ENCODE results near the gene GRK7.

GRK7 gene

GRCh38 chr3:141808586-141808985 is 45.4 kb downstream of the GRK7 start:
- TF ChIP-seq CTCF (IDR thresholded peaks at IDR 0.05; ENCODE audit: borderline replicate concordance, insufficient read depth, low read depth, low read length): no peak
- no peak overlapping the region for H3K4me3 ChIP-seq (ENCODE audit: low read depth, low read length)

- no peak for TF ChIP-seq CTCF (IDR thresholded peaks at IDR 0.05; ENCODE audit: borderline replicate concordance, insufficient read depth, low read depth, low read length)
These were observed 47.0 kb downstream of the GRK7 start for GRCh38 chr3:141810161-141810560.

GRCh38 chr3:141811348-141811747 is 48.1 kb downstream of the GRK7 start:
- TF ChIP-seq CTCF (IDR thresholded peaks at IDR 0.05; ENCODE audit: borderline replicate concordance, insufficient read depth, low read depth, low read length): no peak
- H3K4me3 ChIP-seq (ENCODE audit: low read depth, low read length): no peak overlapping the region

More at GRCh38 chr3:141810161-141810560, 47.0 kb downstream of the GRK7 start:
- H3K4me3 ChIP-seq (ENCODE audit: low read depth, low read length): no peak overlapping the region

- no peak overlapping the region for H3K4me3 ChIP-seq (ENCODE audit: low read depth, low read length)
- no peak for TF ChIP-seq CTCF (IDR thresholded peaks at IDR 0.05; ENCODE audit: borderline replicate concordance, insufficient read depth, low read depth, low read length)
These were observed 48.9 kb downstream of the GRK7 start for GRCh38 chr3:141812084-141812483.

DNA sequence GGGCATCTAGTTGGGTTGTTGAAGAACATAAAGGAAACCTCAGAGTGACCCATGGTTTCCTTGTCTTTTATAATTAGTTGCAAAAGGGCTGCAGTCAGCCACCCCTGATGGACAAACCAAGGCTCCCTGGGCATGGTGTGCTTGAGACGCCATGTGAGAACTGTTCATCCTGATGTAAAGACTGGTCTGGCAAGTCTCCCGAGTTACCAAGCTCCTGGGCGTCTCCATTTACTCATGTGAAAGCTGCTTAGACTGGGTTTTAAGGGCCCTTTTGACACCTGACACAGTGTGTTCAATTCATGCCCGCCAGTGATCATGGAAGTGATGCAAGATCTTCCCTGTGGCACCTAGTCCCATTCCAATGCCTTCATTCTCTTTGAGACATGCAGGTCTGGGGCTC is 49.4 kb downstream of the GRK7 start:
- no peak overlapping the region for H3K4me3 ChIP-seq (ENCODE audit: low read depth, low read length)
- no peak for TF ChIP-seq CTCF (IDR thresholded peaks at IDR 0.05; ENCODE audit: borderline replicate concordance, insufficient read depth, low read depth, low read length)

Measured in GM12875 (cell line).